IPS-11a (cell line): ENCODE measurements around the gene NCOR1.
"Not testable (repeated sequence)": the region's sequence is repeated elsewhere in the genome, so short reads cannot be mapped to it uniquely, and the experiment has no call there.

Experiments
- H3K4me3 ChIP-seq: one replicate; pipeline ENCODE4 v1.5.1; 2013; ENCODE audit warnings: low read depth, low read length, control low read depth

Gene NCOR1

DNA sequence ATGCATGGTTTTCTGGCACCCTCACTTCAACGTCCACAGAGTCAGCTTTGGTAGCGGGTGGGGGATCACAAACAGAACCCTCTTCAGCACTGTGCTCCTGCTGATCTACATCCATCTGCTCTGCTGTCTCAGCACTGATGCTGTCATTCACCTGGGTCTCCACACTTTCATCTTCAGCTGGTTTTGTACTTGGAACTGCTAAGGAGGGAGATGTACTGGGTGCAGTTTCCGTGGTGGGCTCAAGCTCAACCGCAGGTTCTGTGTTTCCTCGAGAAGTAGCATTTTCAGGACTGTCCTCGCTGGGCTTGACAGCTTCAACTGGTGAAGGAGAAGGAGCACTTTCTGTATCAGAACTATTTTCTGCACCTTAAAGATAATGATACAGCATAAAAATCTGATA is 113.9 kb downstream of the NCOR1 start:
- no peak overlapping the region for H3K4me3 ChIP-seq

- no peak overlapping the region for H3K4me3 ChIP-seq
Measured at GRCh38 chr17:16100737-16101400, 114.5 kb downstream of the NCOR1 start.

GRCh38 chr17:16091773-16092172 is 123.6 kb downstream of the NCOR1 start:
- no peak overlapping the region for H3K4me3 ChIP-seq

GRCh38 chr17:16086957-16087356 is 128.4 kb downstream of the NCOR1 start:
- no peak overlapping the region for H3K4me3 ChIP-seq

- no peak overlapping the region for H3K4me3 ChIP-seq
Measured at GRCh38 chr17:16085066-16085699, 130.2 kb downstream of the NCOR1 start.

GRCh38 chr17:16083223-16083622 is 132.1 kb downstream of the NCOR1 start:
- H3K4me3 ChIP-seq = no peak overlapping the region

DNA sequence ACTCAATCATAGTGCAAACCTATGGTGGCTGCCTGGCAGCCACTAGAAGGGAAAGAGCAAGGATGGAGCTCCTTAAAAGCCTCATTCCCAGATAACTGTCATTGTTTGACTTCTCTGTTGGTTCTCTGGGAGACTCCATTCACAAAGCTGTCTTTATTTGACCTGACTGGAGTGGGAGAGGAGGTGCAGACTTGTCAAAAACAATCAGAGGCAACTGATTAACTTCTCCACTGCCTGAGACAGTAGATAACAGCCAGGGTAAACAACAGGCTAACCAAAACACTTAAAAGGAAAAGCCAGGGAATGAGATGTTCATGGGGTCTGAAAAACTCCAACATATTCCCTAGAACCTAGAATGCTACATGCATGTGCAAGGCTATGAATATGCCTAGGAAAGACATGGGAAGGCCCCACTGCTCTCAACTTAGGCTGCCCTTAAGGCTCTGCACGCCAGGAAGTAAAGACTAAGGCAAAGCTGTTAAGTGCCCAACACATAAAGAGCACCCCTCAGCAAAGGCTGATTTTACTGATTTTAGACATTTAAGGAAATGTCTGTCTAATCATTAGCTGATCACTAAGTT is 133.7 kb downstream of the NCOR1 start:
- H3K4me3 ChIP-seq = no peak overlapping the region

DNA sequence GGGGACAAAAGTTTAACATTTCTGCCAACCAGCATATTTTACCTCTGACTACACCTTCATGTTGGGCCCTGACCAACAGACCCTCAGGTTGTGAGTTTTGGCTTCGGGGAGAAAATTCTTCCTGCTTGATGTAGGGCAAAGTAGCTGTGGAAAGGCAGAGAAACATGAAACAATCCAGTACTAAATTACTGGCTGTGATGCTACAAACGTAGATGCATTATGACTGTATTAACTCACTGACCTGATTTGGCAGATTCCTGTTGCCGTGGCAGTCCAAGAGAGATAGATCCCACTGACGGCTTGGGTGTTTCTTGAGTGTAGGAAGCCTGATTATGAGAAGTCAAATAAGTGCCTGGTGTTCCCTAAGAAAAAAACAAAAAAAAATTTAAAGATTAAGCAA is 135.0 kb downstream of the NCOR1 start:
- no peak overlapping the region for H3K4me3 ChIP-seq

DNA sequence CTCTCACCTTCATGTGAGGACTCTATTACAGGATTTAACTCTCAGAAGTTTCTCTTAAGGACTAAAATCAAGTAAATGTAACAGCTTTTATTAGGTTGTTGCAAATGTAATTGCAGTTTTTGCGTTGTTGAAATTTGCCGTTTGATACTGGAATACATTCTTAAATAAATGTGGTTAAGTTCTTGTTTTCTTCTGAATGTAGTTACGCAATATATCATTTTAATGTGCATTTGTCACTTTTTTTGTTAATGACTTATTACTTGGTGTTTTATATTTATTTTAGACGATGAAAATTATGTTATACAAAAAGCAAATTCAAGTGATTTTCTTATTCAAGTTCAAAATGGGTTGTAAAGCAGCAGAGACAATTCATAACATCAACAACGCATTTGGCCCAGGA is 139.4 kb downstream of the NCOR1 start:
- no peak overlapping the region for H3K4me3 ChIP-seq

DNA sequence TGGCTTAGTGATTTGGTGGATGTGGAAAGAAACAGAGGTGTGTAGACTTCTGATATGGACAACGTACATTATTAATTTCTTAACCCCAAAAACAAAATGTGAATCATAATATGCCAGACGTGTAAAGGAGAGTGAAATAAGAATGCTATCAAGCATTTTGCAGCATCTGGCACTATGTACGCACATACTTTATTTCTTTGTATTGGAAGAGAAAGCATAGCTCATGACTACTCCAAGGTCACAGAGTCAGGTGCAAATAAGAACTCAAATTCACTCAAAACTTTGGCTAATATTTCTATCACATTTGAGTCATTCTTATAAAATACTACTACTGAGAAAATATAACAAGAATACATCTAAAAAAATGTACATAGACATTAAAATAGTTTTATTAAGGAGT is 140.9 kb downstream of the NCOR1 start:
- H3K4me3 ChIP-seq = no peak overlapping the region

DNA sequence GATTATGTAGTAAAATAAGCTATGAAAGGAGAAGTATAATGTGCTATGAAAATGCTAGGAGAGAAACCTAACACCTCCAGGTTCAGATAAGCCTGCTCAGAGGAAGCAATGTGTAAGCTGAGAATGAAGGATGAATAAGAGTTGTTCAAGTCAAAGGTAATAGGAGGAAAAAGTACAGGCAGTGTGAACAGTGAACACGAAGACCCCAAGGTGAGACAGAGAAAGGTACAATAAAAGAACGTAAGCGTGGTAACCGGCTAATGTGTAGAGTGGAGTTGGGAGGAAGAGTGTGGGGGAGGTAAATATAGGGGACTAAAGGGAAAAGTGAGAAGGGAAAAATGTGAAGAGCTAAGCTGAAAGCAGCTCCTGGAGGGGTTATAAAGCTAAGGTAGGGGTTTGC is 141.5 kb downstream of the NCOR1 start:
- no peak overlapping the region for H3K4me3 ChIP-seq

GRCh38 chr17:16072031-16072430 is 143.3 kb downstream of the NCOR1 start:
- no peak overlapping the region for H3K4me3 ChIP-seq

GRCh38 chr17:16068323-16068722 is 147.0 kb downstream of the NCOR1 start:
- H3K4me3 ChIP-seq = no peak overlapping the region

- no peak overlapping the region for H3K4me3 ChIP-seq
Measured at GRCh38 chr17:16066125-16066524, 149.2 kb downstream of the NCOR1 start.

GRCh38 chr17:16061631-16062030 is 153.7 kb downstream of the NCOR1 start:
- no peak overlapping the region for H3K4me3 ChIP-seq

DNA sequence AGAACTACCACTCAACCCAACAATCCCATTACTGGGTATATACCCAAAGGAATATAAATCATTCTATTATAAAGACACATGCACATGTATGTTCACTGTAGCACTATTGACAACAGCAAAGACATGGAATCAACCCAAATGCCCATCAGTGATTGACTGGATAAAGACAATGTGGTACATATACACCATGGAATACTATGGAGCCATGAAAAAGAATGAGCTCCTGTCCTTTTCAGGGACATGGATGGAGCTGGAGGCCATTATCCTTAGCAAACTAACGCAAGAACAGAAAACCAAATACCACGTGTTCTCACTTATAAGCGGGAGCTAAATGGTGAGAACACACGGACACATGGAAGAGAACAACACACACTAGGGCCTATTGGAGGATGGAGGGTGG is 160.2 kb downstream of the NCOR1 start:
- H3K4me3 ChIP-seq = not testable (repeated sequence)

DNA sequence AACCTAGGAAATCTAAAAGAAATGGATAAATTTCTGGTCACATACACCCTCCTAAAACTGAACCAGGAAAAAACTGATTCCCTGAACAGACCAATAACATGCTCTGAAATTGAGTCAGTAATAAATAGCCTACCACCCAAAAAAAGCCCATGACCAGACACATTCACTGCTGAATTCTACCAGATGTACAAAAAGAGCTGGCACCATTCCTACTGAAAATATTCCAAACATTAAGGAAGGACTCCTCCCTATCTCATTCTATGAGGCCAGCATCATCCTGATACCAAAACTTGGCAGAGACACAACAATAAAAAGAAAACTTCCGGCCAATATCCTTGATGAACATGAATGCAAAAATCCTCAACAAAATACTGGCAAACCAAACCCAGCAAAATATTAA is 162.8 kb downstream of the NCOR1 start:
- H3K4me3 ChIP-seq = no peak overlapping the region

DNA sequence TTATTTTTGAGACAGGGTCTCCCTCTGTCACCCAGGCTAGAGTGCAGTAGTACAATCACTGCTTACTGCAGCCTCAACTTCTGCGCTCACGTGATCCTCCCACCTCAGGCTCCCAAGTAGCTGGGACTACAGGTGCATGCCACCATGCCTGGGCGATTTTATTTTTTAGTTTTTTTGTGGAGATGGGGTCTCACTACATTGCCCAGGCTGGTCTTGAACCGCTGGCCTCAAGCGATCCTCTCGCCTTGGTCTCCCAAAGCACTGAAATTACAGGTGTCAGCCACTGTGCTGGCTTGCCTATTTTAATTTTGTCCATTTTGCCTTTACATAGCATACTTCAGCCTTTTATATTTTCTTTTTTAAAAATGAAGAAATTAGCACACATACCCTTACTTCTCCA is 164.5 kb downstream of the NCOR1 start:
- no peak overlapping the region for H3K4me3 ChIP-seq

DNA sequence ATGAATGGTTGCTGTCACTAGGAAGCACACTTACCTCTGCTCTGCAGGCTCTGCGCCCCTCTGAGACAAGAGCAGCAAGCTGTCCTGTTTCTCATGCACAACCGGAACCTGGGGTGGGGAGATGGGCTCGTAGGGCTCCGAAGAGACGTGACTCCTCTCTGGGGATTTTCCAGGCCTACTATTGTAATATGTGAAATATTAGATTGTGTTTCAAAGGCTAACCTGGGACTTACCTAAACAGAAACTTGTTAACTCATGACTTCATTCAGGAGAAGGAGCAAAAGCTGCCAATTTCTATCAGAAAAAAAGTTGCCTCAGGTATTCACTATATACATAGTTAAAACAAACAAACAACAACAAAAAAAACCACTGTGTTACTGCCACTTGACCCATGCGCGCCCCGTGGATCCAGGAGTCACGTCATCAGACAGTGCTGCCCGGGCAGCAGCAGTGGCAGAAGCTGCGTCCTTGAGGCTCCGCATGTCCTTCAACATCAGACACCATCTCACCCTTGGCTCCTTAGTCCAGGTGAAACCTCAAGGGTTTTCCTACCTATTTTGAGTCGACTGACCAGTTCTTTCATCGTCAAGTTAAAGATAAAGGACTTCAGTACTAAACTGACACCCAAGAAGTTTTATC is 166.4 kb downstream of the NCOR1 start:
- no peak overlapping the region for H3K4me3 ChIP-seq

- no peak overlapping the region for H3K4me3 ChIP-seq
Measured at GRCh38 chr17:16046966-16047365, 168.4 kb downstream of the NCOR1 start.

DNA sequence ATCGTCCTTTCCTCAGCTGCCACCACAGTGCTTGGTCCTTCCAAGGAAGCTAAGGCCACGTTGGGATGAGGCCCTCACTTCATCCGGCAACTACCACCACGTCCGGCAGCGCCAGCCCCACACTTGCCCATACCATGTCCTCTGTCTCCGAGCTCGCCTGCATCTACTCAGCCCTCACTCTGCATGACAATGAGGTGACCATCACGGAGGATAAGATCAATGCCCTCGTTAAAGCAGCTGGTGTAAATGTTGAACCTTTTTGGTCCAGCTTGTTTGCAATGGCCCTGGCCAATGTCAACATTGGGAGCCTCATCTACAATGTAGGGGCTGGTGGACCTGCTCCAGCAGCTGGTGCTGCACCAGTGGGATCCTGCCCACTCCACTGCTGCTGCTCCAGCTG is 170.8 kb downstream of the NCOR1 start:
- H3K4me3 ChIP-seq = no peak overlapping the region

DNA sequence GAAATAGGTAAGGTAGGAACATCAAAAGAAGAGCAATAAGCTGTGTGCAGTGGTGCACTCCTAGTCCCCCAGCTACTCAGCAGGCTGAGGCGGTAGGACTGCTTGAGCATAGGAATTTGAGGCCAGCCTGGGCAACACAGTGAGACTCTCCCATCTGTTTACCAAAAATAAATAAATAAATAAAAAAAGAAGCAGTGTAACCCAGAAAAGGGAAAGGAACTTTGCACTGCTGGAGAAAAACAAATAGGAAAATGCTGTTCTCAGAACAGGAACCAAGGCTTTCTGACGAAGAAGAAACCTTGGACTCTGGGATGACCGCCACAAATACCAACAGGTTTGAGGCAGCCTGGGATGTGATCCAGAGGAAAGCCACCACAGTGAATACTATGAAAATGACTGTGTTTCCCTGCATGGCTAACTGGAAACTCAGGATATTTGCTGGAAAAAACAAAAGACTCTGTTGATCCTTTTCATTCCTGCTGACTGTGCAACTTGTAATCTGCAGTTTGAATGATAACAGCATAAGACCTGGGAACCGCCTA is 174.6 kb downstream of the NCOR1 start:
- no peak overlapping the region for H3K4me3 ChIP-seq
